NCI-H2196 (cell line): Measurements from ENCODE around the gene IFNG.

Experiments
- DNase-seq: peaks from one replicate; lab custom pipeline; 2025; ENCODE audit not compliant: unreplicated experiment; lab: John Stamatoyannopoulos, UW

Gene IFNG

DNA sequence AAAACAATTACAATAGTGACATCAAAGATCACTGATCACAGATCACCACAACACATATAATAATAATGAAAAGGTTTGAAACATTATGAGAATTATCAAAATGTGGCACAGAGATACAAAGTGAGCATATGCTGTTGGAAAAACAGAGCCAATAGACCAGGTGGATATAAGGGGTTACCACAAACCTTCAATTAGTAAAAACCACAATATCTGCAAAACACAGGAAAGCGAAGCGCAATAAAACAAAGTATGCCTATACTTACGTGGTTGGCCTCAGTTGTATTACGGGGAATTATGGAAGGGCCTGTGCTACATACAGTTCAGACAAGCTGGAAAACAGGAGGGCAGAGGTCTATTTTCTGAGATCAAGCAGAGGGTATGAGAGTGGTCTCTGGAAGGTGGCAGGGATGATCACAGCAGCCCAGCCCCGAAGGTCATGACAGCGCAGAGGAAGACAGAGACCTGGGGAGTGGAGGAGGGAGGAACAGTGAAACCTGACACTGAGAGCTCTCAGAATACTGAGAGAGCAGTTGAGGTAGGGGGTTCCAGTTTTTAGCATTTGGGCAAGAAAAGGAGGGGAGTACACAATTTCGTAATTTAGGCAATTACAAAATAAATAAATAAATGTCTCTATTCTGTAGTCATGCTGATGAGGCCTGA lies 41.3 kb downstream of the IFNG start:
- no peak for DNase-seq

DNA sequence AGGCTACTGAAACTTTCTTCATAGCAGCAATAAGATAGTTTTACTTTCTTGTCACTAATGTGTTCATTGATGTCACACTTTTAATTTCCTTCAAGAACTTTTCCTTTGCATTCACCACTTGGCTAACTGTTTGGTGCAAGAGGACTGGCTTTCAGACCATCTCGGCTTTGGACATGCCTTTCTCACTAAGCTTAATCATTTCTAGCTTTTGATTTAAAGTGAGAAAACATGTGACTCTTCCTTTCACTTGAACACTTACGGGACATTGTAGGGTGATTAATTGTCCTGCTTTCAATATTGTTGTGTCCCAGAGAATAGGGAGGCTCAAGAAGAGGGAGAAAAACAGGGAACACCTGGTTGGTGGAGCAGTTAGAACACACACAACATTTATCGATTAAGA lies 41.9 kb downstream of the IFNG start:
- no peak for DNase-seq

DNA sequence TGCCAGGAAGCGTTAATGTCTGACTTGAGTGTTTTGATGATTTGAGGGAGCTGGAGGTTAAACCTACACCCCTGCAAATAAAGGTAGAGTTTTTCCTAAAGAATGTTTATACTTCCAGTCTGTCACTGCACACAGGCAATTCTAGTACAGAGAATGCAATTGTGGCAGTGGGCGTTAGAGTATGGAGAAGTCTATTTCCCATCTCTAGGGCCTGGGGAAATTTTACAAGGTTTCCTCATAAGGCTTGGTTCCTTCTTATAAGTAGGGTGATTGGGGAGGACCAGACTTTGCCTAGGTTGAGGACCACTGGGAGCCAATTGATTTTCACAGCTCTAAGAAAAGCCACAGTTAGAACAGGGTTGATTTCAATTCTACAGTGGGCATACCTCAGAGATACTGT lies 44.3 kb downstream of the IFNG start:
- DNase-seq, result no peak

DNA sequence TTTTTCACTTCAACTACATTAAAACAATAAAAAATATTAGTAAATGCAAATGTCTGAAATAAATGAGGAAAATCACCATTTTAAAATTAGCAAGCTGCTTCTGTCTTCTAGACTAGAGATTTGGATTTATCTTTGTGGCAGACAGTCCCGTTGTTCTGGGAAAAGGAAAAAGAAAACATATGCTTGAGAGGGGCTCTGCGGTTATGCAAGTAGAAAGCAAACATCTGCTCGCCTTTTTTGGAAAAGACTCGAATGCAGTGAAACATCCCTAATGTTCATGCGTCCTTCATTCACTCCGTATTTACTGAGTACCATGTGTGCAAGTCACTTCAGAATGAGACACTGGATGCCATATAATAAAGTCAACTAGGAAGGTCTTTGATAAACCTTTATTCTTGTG lies 44.9 kb downstream of the IFNG start:
- DNase-seq, result no peak

DNA sequence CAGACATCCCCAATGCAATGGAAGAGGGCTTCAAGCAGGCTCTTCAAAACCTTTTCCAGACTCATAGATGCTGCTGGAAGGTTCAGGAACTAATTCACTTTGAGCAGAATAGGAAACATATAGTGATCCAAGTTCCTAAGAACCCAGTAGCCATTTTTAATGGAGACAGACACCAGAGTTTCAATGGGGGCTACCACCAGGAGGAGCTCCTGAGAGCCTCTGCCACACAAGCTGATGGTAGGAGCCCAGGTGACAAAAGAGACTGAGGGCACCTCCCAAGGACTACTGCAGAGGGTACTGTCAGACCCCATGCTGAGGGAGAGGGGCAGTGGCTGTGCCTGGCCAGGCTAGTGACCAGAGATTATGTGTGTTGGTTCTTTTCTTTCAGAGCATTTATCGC lies 45.9 kb downstream of the IFNG start:
- DNase-seq, result no peak

DNA sequence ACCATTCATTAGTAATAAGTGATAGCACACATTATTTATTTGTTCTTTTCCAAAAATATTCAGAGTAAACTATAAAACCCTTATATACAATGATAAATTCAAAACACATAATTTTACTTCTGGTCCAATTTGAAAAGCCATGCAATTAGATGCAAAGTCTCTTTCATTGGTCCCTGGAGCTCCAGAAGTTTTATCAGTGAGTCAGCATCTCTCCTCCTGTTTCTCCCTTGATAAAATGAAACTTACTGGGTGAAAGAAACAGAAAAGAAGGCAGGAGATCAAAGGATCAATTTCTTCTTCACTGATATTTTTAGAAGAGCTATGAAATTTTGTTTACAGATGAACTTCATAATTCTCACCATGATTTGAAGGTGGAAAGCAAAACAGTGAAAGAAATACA lies 47.5 kb downstream of the IFNG start:
- no peak for DNase-seq

DNA sequence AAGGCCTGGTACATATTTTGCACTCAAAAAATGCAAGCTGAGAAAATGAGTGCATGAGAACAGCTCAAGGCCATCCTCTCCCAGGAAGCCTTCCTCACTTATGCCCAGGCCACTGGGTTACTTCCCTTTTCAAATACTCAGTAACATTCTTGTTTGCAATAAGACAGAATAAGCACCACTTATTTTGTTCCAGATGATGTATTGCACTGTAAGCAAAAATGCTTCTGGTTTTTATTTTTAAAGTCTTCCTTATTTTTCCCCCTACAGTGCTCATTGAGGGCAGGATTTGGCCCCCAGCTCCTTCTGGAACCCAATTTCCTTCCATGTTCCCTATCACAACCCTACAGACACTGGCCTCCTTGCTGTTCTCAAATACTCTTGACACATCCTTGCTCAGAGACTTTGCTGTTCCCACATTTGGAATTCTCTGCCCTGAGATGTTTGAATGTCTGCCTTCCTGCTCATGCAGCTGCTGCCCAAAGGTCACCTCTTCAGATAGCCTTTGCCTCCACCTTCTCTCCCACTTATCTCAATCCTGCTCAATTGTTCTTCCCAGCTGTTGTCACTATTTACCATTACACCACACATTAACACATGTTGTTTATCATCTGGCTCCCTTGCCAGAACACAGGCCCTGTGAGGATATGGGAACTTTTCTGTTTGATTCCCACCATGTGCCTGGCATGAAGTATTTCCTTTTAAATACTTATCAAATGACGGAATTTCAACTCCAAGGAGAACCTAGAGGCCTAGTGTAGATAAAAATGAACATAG lies 49.9 kb downstream of the IFNG start:
- DNase-seq, result no peak

DNA sequence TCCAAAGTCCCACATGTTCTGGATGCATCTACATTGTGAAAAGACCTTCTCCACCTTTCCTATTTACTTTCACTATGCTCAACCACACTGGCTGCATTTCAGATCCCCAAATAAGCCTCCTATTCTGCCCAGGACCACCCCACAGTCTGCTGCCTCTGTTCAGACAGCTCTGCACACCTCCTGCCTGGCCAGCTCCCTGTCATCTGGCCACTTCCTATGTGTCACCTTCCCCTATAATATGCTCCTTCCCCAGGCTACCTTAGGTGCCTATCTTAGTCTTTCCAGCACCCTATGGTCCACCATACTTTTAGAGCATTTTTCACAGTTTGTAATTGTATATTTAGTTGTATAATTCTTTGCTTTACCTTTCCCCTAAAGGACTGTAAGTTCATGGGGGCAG lies 50.5 kb downstream of the IFNG start:
- no peak for DNase-seq

DNA sequence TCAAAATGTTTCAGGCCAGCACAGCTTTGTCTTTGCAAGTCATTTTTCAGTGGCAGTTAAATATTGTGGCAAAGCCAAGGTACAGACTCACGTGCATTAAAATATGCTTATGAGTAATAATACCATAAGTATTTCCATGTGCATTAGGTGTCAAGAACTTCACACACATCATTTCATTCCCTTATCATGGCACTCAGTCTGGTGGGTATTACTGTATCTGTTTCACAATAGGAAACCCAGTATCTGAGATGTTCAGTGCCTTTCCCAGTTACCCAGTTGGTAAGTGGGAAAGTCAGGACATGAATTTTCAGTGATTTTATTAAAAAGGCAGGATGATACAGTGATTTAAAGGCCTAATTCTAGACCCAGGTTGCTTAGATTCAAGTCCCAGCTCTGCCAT lies 52.9 kb downstream of the IFNG start:
- no peak for DNase-seq

DNA sequence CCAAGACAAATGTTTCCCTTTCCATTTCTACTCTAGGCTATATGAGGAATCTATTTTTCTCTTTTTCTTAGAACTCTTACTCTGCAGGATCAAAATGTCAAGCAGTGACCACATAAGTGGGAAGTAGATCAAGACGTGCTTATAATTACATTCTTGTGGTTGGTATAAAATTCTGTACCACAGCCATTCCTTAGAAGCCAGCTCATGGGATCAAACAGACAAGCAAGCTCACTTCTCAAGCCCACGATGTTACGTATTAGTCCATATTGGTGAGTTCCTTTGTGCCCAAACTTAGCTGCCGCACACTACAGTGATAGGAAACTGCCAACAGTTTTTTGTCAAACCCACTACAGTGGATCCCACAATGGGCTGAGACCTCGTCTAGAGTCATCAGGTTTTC lies 53.4 kb downstream of the IFNG start:
- no peak for DNase-seq
